NCI-H187 treated with DMSO at 0.1 percent for 48 hours (cell line): Measurements from ENCODE around the gene CCT2.

Experiments
- DNase-seq: peaks from one replicate; lab custom pipeline; 2025; lab: John Stamatoyannopoulos, UW

Gene CCT2

GRCh38 chr12:69644511-69644910 lies 59.3 kb downstream of the CCT2 start:
- no peak for DNase-seq

- DNase-seq: no peak
These were observed 59.8 kb downstream of the CCT2 start for GRCh38 chr12:69645031-69645430.

- DNase-seq: no peak
These were observed 61.9 kb downstream of the CCT2 start for GRCh38 chr12:69647178-69647577.

- no peak for DNase-seq
These were observed 63.2 kb downstream of the CCT2 start for GRCh38 chr12:69648476-69648875.

- DNase-seq: no peak
These were observed 64.3 kb downstream of the CCT2 start for GRCh38 chr12:69649529-69649928.
